ENCODE results near the gene TSHZ2.

Gene TSHZ2

DNA sequence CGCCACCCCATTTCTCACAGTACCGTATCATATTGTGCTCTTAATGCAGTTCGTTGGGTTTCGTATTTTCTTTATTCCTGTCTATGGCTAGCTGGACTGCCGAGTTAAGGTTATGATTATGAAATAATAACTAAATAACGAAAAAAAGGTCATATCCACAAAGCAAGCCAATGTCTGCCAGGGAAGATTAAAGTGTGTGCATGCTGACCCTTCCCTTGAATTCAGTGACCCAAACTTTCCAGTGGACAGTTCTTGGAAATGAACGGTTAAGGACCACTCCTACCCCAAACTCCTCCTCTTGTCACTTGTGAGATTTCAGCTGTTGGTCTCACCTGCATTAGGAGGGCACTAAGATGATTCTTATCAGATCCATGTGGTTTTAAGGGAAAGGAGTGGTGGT lies 449.9 kb downstream of the TSHZ2 start:
- ChIA-PET CTCF (no interaction called here), POLR2A (no interaction called here)
- no peak for DNase-seq (ENCODE audit: extremely low spot score)
- no peak for TF ChIP-seq PKNOX1 (IDR thresholded peaks at IDR 0.05)
- no peak for TF ChIP-seq ARNT (IDR thresholded peaks at IDR 0.05)
- TF ChIP-seq FOXM1 (IDR thresholded peaks at IDR 0.05; ENCODE audit: borderline replicate concordance) = no peak
- no peak for TF ChIP-seq SUZ12 (IDR thresholded peaks at IDR 0.05)
- TF ChIP-seq LEF1 (IDR thresholded peaks at IDR 0.05; ENCODE audit: borderline replicate concordance) = no peak

DNA sequence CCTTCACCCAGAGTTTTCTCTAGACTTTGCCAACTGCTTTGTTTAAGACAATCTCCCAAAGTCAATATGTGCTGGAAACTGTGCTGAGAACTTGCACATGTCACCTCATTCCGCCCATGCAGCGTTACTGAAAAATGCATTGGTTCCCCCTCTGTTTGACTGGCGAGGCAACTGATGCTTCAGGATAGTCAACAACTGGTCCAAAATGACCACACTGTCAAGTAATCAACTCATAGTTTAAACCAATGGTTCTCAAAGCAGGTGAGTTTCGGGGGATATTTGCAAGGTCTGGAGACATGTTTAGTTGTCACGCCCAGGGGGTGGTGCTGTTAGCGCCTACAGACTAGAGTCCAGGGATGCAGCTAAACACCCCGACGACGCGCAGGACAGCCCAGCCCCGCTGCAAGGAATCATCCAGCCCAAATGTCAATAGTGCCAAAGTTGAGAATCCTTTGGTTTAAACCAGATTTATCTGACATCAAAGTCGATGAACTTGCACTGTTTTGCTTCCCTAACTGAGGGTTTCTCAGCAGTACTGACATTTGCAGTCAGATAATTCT lies 451.5 kb downstream of the TSHZ2 start:
- no peak for DNase-seq (ENCODE audit: extremely low spot score)
- CTCF ChIA-PET = no interaction called here
- TF ChIP-seq BHLHE40 (IDR thresholded peaks at IDR 0.05; ENCODE audit: borderline replicate concordance) (no peak), FOXA1 (IDR thresholded peaks at IDR 0.05) (no peak), LEF1 (IDR thresholded peaks at IDR 0.05; ENCODE audit: borderline replicate concordance) (no peak), FOXK2 (IDR thresholded peaks at IDR 0.05) (no peak), ELF4 (IDR thresholded peaks at IDR 0.05) (no peak), PKNOX1 (IDR thresholded peaks at IDR 0.05) (no peak), NFRKB (IDR thresholded peaks at IDR 0.05) (no peak), SUZ12 (IDR thresholded peaks at IDR 0.05) (no peak)
- POLR2A ChIA-PET = no interaction called here

DNA sequence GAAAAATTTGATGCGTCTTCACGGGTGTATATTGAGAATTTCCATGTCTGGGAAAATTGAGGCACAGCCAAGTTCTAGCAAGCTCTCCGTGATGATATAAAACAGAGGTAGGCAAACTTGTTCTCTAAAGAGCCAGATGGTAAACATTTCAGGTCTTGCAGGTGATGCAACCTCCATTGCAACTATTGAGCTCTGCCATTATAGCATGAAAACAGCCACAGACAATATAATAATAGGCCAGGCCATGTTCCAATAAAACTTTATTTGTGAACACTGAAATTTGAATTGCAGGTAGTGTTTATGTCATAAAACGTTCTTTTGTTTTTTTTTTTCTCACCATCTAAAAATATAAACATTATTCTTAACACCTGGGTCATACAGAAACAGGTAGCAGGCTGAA lies 453.3 kb downstream of the TSHZ2 start:
- TF ChIP-seq NFRKB (IDR thresholded peaks at IDR 0.05) (no peak), TARDBP (IDR thresholded peaks at IDR 0.05) (no peak), ARNT (IDR thresholded peaks at IDR 0.05) (no peak), FOXA1 (IDR thresholded peaks at IDR 0.05) (no peak), SP1 (IDR thresholded peaks at IDR 0.05) (no peak), ELF4 (IDR thresholded peaks at IDR 0.05) (no peak), PKNOX1 (IDR thresholded peaks at IDR 0.05) (no peak), L3MBTL2 (conservative IDR thresholded peaks at IDR 0.05) (no peak), LEF1 (IDR thresholded peaks at IDR 0.05; ENCODE audit: borderline replicate concordance) (no peak), CTBP1 (IDR thresholded peaks at IDR 0.05; ENCODE audit: borderline replicate concordance) (no peak), ZNF384 (IDR thresholded peaks at IDR 0.05) (no peak), HDGF (IDR thresholded peaks at IDR 0.05; ENCODE audit: borderline replicate concordance) (no peak), FOXK2 (IDR thresholded peaks at IDR 0.05) (no peak), SUZ12 (IDR thresholded peaks at IDR 0.05) (no peak), FOXM1 (IDR thresholded peaks at IDR 0.05; ENCODE audit: borderline replicate concordance) (no peak), BHLHE40 (IDR thresholded peaks at IDR 0.05; ENCODE audit: borderline replicate concordance) (no peak)
- ChIA-PET CTCF (no interaction called here), POLR2A (no interaction called here)
- DNase-seq (ENCODE audit: extremely low spot score) = no peak

DNA sequence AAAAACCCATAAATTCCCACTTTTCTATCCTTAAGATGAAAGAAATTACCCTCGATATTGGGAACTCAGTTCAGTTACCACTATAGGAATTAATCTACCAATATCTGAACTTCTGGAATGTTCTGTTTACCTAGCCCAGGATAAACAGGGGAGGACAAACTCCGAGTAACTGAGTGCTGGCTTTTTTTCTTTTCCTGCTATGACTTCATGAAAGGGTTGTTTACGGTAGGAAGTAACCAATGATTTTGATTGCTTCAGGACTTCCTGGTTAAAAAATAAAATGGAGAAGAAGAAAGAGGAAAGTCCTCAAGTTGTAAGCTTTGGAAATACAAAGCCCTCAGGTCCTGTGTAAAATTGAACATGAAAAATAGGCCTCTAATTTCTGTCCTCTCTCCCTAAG lies 453.8 kb downstream of the TSHZ2 start:
- no peak for DNase-seq (ENCODE audit: extremely low spot score)
- POLR2A ChIA-PET = no interaction called here
- TF ChIP-seq LEF1 (IDR thresholded peaks at IDR 0.05; ENCODE audit: borderline replicate concordance) (no peak), SP1 (IDR thresholded peaks at IDR 0.05) (no peak), NFRKB (IDR thresholded peaks at IDR 0.05) (no peak), ZNF384 (IDR thresholded peaks at IDR 0.05) (no peak), ARNT (IDR thresholded peaks at IDR 0.05) (no peak), FOXK2 (IDR thresholded peaks at IDR 0.05) (no peak), ELF4 (IDR thresholded peaks at IDR 0.05) (no peak), FOXA1 (IDR thresholded peaks at IDR 0.05) (no peak), CTBP1 (IDR thresholded peaks at IDR 0.05; ENCODE audit: borderline replicate concordance) (no peak), BHLHE40 (IDR thresholded peaks at IDR 0.05; ENCODE audit: borderline replicate concordance) (no peak), SUZ12 (IDR thresholded peaks at IDR 0.05) (no peak), HDGF (IDR thresholded peaks at IDR 0.05; ENCODE audit: borderline replicate concordance) (no peak), PKNOX1 (IDR thresholded peaks at IDR 0.05) (no peak), L3MBTL2 (conservative IDR thresholded peaks at IDR 0.05) (no peak), TARDBP (IDR thresholded peaks at IDR 0.05) (no peak), FOXM1 (IDR thresholded peaks at IDR 0.05; ENCODE audit: borderline replicate concordance) (no peak)
- CTCF ChIA-PET = no interaction called here

DNA sequence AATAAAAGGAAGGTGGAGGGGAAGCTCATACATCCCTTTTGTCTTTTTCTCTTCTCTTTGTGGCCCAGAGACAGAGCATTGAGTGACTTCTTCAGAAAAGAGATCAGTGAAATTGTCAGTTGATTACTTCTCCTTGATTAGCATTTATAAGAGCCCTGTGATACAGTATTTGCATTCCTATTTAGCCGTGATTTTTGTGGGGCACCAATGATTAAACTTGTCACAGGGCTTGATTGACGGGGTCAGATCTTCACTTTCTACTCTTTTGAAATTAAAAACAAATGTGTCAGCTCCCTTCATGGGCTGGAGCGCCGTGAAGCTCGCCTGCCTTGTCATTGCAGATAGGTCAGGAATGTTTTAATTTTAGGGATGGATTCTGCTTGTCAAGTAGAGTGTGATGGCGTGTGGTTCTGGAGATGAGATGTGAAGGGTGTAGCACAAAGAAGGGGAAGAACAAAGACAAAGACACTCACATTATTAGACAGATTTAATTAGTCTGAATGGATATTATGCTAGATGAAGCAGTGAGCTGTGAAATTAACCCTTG lies 454.7 kb downstream of the TSHZ2 start:
- no peak for DNase-seq (ENCODE audit: extremely low spot score)
- CTCF ChIA-PET = no interaction called here
- TF ChIP-seq FOXA1 (IDR thresholded peaks at IDR 0.05) (no peak), LEF1 (IDR thresholded peaks at IDR 0.05; ENCODE audit: borderline replicate concordance) (no peak), ARNT (IDR thresholded peaks at IDR 0.05) (no peak), BHLHE40 (IDR thresholded peaks at IDR 0.05; ENCODE audit: borderline replicate concordance) (no peak), CTBP1 (IDR thresholded peaks at IDR 0.05; ENCODE audit: borderline replicate concordance) (no peak), TARDBP (IDR thresholded peaks at IDR 0.05) (no peak), SP1 (IDR thresholded peaks at IDR 0.05) (no peak), NFRKB (IDR thresholded peaks at IDR 0.05) (no peak), FOXK2 (IDR thresholded peaks at IDR 0.05) (no peak), SUZ12 (IDR thresholded peaks at IDR 0.05) (no peak), ELF4 (IDR thresholded peaks at IDR 0.05) (no peak)
- POLR2A ChIA-PET = no interaction called here

- no peak for DNase-seq (ENCODE audit: extremely low spot score)
- TF ChIP-seq SUZ12 (IDR thresholded peaks at IDR 0.05) (no peak), TARDBP (IDR thresholded peaks at IDR 0.05) (no peak)
- ChIA-PET CTCF (no interaction called here), POLR2A (no interaction called here)
Measured at GRCh38 chr20:53427951-53428350, 455.8 kb downstream of the TSHZ2 start.

Measured in HEK293T (cell line).